HepG2 (cell line): ENCODE data around the gene MSH3. TPM values are rescaled to one million over a fixed set of nuclear protein-coding genes. Genes with fewer than 3 reads are reported as not detected.

ENCODE experiments used
- ATAC-seq: fragments of 200-7000 bp; cut with Tn5 transposase; 3 replicates; pipeline ENCODE4 v1.9.1; 2020; ENCODE audit warnings: mild to moderate bottlenecking, moderate library complexity
- BruUV-seq: library from RNA; stranded (reverse); fragments of 400-500 nt; replicated peaks from 2 replicates; lab custom pipeline; 2021; lab: Mats Ljungman, UMichigan
- CTCF ChIA-PET: fragments of 300-600 bp; formaldehyde crosslinking; extraction: SDS; loops from one replicate; lab custom pipeline; 2021; ENCODE audit warnings: low total read pairs, inconsistent platforms, low intra/inter-chr PET ratio; lab: Yijun Ruan, JAX
- POLR2A ChIA-PET: fragments of 350-600 bp; sonication (Branson Sonifier 250); formaldehyde crosslinking; loops from one replicate; lab custom pipeline; 2020; ENCODE audit warnings: antibody characterized with exemption, inconsistent platforms; lab: Yijun Ruan, JAX
- DNase-seq: peaks from one replicate; pipeline ENCODE4 v3.0.0-alpha.2; 2015; ENCODE audit warnings: low spot score
- FAIRE-seq: peaks from 3 replicates; lab custom pipeline; 2011; peaks lifted over from hg19 to GRCh38; lab: Jason Lieb, UNC
- H2AFZ ChIP-seq: one replicate; pipeline ENCODE4 v1.6.1; 2011; ENCODE audit warnings: low read length, inconsistent platforms
- H3K27ac ChIP-seq: fragments of 300-600 bp; 3 replicates; pipeline ENCODE4 v1.8.0; 2011; ENCODE audit warnings: mixed run types, mild to moderate bottlenecking, mixed read lengths, low read length, inconsistent platforms; ENCODE audit not compliant: insufficient read depth; ENCODE audit errors: extremely low read length
- H3K27me3 ChIP-seq, 2 experiments: fragments of 200-600 bp in 1 of 2; 2 replicates in 1 of 2; 3 replicates in 1 of 2; pipeline versions ENCODE4 v1.6.0 to v1.8.0; 2011; ENCODE audit warnings: low read length in 2 of 2, mild to moderate bottlenecking in 2 of 2, moderate library complexity in 2 of 2, inconsistent platforms in 1 of 2; ENCODE audit not compliant: insufficient read depth in 2 of 2, control insufficient read depth in 1 of 2
- H3K36me3 ChIP-seq, 2 experiments: fragments of 200-600 bp in 1 of 2; replicated peaks in 1 of 2; 2 replicates in 1 of 2; 3 replicates in 1 of 2; pipeline versions ENCODE4 v1.5.1 to v1.8.0; 2011; ENCODE audit warnings: low read length in 2 of 2, inconsistent platforms in 1 of 2; ENCODE audit not compliant: insufficient read depth in 2 of 2, control insufficient read depth in 1 of 2
- H3K4me1 ChIP-seq: 2 replicates; pipeline ENCODE4 v1.5.1; 2012; ENCODE audit warnings: low read length, inconsistent platforms; ENCODE audit not compliant: insufficient read depth
- H3K4me2 ChIP-seq: 2 replicates; pipeline ENCODE4 v1.6.0; 2011; ENCODE audit warnings: low read depth, low read length, inconsistent platforms
- H3K4me3 ChIP-seq, 3 experiments: fragments of 200-600 bp in 1 of 3; sonication (generic), shearing (Covaris generic) in 1 of 3; replicated peaks in 1 of 3; 2 replicates each; pipeline ENCODE4 v1.5.1; 2011 to 2016; ENCODE audit warnings: low read length in 3 of 3, inconsistent platforms in 2 of 3, low read depth in 2 of 3, mild to moderate bottlenecking in 2 of 3, control low read depth in 1 of 3, mixed read lengths in 1 of 3; ENCODE audit not compliant: insufficient read depth in 1 of 3
- H3K79me2 ChIP-seq: one replicate; pipeline ENCODE4 v1.6.1; 2011; ENCODE audit warnings: low read length, inconsistent platforms; ENCODE audit not compliant: insufficient read depth
- H3K9ac ChIP-seq: 2 replicates; pipeline ENCODE4 v1.6.0; 2011; ENCODE audit warnings: mild to moderate bottlenecking, low read depth, low read length, inconsistent platforms; ENCODE audit not compliant: insufficient read depth
- H3K9me3 ChIP-seq: 2 replicates; pipeline ENCODE4 v1.5.1; 2012; ENCODE audit warnings: mild to moderate bottlenecking, low read length
- H4K20me1 ChIP-seq: 2 replicates; pipeline ENCODE4 v1.6.0; 2011; ENCODE audit warnings: inconsistent platforms, mild to moderate bottlenecking, low read length, moderate library complexity; ENCODE audit not compliant: insufficient read depth
- CENPT ChIP-seq: sonication (generic); formaldehyde crosslinking; IDR thresholded peaks from 2 replicates; pipeline ENCODE4 v1.8.0; 2022; ENCODE audit warnings: low read depth, mild to moderate bottlenecking, moderate library complexity, missing genetic modification reagents
- HNF4A ChIP-seq: sonication (generic); formaldehyde crosslinking; IDR thresholded peaks from 2 replicates; pipeline ENCODE4 v1.4.0; 2020; ENCODE audit warnings: missing genetic modification reagents
- HNF4G ChIP-seq, 2 experiments: sonication (generic) in 1 of 2; formaldehyde crosslinking in 1 of 2; IDR thresholded peaks; 2 replicates each; pipeline versions ENCODE4 v1.4.0 to v1.6.1; 2011 to 2020; ENCODE audit warnings: borderline replicate concordance in 2 of 2, low read depth in 2 of 2, mild to moderate bottlenecking in 2 of 2, low read length in 1 of 2, missing genetic modification reagents in 1 of 2, moderate library complexity in 1 of 2
- HNRNPL ChIP-seq: fragments of 200-400 bp; formaldehyde crosslinking; IDR thresholded peaks from 2 replicates; pipeline ENCODE4 v1.6.1; 2017; ENCODE audit warnings: mild to moderate bottlenecking, low read depth, low read length
- PCBP1 ChIP-seq: fragments of 200-400 bp; formaldehyde crosslinking; IDR thresholded peaks from 2 replicates; pipeline ENCODE4 v1.6.1; 2017; ENCODE audit warnings: mild to moderate bottlenecking, low read depth, low read length, borderline replicate concordance
- SNAPC2 ChIP-seq: sonication (generic); formaldehyde crosslinking; IDR thresholded peaks from 2 replicates; pipeline ENCODE4 v1.8.1; 2022; ENCODE audit warnings: mild to moderate bottlenecking, missing genetic modification reagents
- ZNF101 ChIP-seq: sonication (generic); formaldehyde crosslinking; IDR thresholded peaks from 2 replicates; pipeline ENCODE4 v1.4.0; 2020; ENCODE audit warnings: mild to moderate bottlenecking, low read depth, missing genetic modification reagents, borderline replicate concordance
- ZNF205 ChIP-seq: IDR thresholded peaks from 2 replicates; pipeline ENCODE4 v1.6.1; 2018; ENCODE audit warnings: missing biosample characterization, missing genetic modification reagents
- ZNF543 ChIP-seq: sonication (generic); formaldehyde crosslinking; IDR thresholded peaks from 2 replicates; pipeline ENCODE4 v1.4.0; 2020; ENCODE audit warnings: mild to moderate bottlenecking, missing genetic modification reagents
- ZNF552 ChIP-seq: sonication (generic); formaldehyde crosslinking; IDR thresholded peaks from 2 replicates; pipeline ENCODE4 v1.9.0; 2022; ENCODE audit warnings: missing genetic modification reagents, mild to moderate bottlenecking, borderline replicate concordance
- ZNF563 ChIP-seq: sonication (generic); formaldehyde crosslinking; IDR thresholded peaks from 2 replicates; pipeline ENCODE4 v1.8.0; 2022; ENCODE audit warnings: mild to moderate bottlenecking, moderate library complexity, missing genetic modification reagents
- ZSCAN25 ChIP-seq: sonication (generic); formaldehyde crosslinking; IDR thresholded peaks from 2 replicates; pipeline ENCODE4 v1.8.0; 2022; ENCODE audit warnings: mild to moderate bottlenecking, missing genetic modification reagents
- WGBS: methylation state at CpG from one replicate; pipeline ENCODE4 v1.1.6; 2017; ENCODE audit warnings: low lambda C conversion rate; 5-methylcytosine and 5-hydroxymethylcytosine counted together
- in situ Hi-C: cut with HindIII; loops from 2 replicates; pipeline ENCODE4 v1.10.0; 2017; ENCODE audit warnings: low pct_unique_long_range_greater_than_20kb; ENCODE audit not compliant: extremely low pct_ligation_motif_present
- intact Hi-C: fragments of 100-400 bp; cut with micrococcal nuclease; formaldehyde crosslinking; loops from one replicate; pipeline ENCODE4 v1.10.0; 2022; ENCODE audit not compliant: unreplicated experiment
- polyA plus RNA-seq, 8 experiments: library from polyadenylated mRNA; depleted of rRNA in 3 of 8; stranded (reverse) in 7 of 8; unstranded in 1 of 8; fragments of >200 nt; fragmentation: Illumina TruSeq in 4 of 8; extraction: Trizol in 4 of 8; gene quantifications; 2 replicates each; pipeline versions ENCODE4 v1.2.1 to v1.2.3, GENCODE V29; 2011 to 2016; ENCODE audit warnings: low read depth in 4 of 8, missing spikeins in 1 of 8, mixed read lengths in 1 of 8; ENCODE audit not compliant: insufficient read depth in 1 of 8
- total RNA-seq, 5 experiments: library from RNA; depleted of rRNA; stranded (reverse); fragments of >200 nt; fragmentation: Illumina TruSeq; extraction: Trizol; gene quantifications; 2 replicates each; pipeline ENCODE4 v1.2.3, GENCODE V29; 2016; ENCODE audit warnings: low read depth in 1 of 5
- TF ChIP-seq, protein P1 (sequence below): IDR thresholded peaks from 2 replicates; pipeline ENCODE4 v1.6.1; 2018; ENCODE audit warnings: missing genetic modification reagents, mild to moderate bottlenecking, missing compliant biosample characterization
- TF ChIP-seq, protein P2 (sequence below): sonication (generic); formaldehyde crosslinking; IDR thresholded peaks from 2 replicates; pipeline ENCODE4 v1.8.0; 2022; ENCODE audit warnings: mild to moderate bottlenecking, missing genetic modification reagents, borderline replicate concordance

Gene MSH3
- total and polyA plus RNA-seq, 2 of the 13 experiments (the other 11 are each of a cell fraction or from before 2014, with no cell fraction given), result 4.0 to 16.4 TPM

DNA sequence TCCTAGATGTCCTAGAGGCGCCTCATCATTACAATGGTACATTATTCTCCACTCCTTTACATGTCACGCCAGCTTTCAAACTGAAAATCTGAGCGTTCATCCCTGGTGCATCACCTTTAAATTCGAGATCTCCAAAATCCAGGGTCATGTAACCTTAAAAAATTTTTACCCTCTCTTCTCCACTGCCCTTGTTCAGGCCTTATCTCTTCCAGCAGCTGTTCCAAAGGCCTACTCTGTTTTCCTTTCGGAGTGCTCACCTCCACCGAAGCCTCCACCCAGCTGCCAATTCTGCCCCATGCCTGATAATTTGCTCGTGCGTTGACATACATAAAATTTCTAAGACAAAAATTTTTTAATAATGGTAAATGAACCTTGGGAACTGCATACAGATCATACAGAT is 950 bp upstream of the MSH3 start:
- ATAC-seq (no peak), FAIRE-seq (no peak), DNase-seq (no peak)
- no peaks in the 10 kb centered on the region for H3K27me3 ChIP-seq
- peak overlapping the region; percentile 80 for H3K4me2 ChIP-seq
- H4K20me1 ChIP-seq, result peaks cover 9% of the 10 kb centered on the region; the same call in 1 of the 2 replicates
- H3K36me3 ChIP-seq, result peaks cover 4 to 14% of the 10 kb centered on the region in 2 experiments; a peak in 4 of 5 replicates
- H3K4me3 ChIP-seq, result peak overlapping the region; percentile 82 to 92 (median 82)
- H3K9me3 ChIP-seq, result no peaks in the 10 kb centered on the region
- H2AFZ ChIP-seq, result no peak overlapping the region
- POLR2A ChIA-PET, result interaction anchor here (0.9 kb wide), 1 partner anchor 15 kb away, joined by 3 read pairs; no protein-coding TSS in a partner anchor
- in situ Hi-C loops, result no loop called here
- peak overlapping the region; percentile 86 for H3K27ac ChIP-seq
- intact Hi-C loops, result loop anchor here (10.0 kb wide), 1 partner anchor 59 kb away; no protein-coding TSS in a partner anchor
- BruUV-seq, result no TSS peak
- H3K4me1 ChIP-seq, result peaks cover 26% of the 10 kb centered on the region
- H3K9ac ChIP-seq, result peak overlapping the region; percentile 77
- 18% methylated on average over 8 of the region's 8 CpGs for WGBS
- H3K79me2 ChIP-seq, result peaks cover 24% of the 10 kb centered on the region
- TF ChIP-seq, protein P1, sequence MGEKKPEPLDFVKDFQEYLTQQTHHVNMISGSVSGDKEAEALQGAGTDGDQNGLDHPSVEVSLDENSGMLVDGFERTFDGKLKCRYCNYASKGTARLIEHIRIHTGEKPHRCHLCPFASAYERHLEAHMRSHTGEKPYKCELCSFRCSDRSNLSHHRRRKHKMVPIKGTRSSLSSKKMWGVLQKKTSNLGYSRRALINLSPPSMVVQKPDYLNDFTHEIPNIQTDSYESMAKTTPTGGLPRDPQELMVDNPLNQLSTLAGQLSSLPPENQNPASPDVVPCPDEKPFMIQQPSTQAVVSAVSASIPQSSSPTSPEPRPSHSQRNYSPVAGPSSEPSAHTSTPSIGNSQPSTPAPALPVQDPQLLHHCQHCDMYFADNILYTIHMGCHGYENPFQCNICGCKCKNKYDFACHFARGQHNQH (CRISPR knock-in tag), result no peak
- TF ChIP-seq ZNF205 (CRISPR knock-in tag), result peak; percentile 88
- CTCF ChIA-PET, result no interaction called here

DNA sequence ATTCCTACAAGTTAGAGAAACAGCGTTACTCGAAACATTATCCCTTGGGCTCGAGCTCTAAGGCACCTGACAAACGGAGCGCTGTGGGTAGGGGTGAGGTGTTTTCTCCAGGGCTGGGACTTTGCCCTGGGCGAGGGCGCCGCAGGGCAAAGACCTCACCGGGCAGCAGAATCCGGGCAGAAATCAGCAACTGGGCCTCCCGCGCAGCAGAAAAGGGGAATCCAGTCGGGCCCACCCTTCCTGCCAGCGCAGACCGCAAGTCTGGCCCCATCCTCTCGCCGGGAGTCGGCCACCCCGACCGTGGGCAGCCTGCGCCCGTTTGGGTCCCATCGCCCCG is 430 bp upstream of the MSH3 start:
- no peak for FAIRE-seq
- H3K27ac ChIP-seq, result peak overlapping the region; percentile 86
- BruUV-seq, result no TSS peak
- H3K27me3 ChIP-seq, result no peaks in the 10 kb centered on the region
- intact Hi-C loops (loop anchor here (2.0 to 10.0 kb wide), 3 partner anchors 59 to 173 kb away; partner anchors contain the start of gene FAM151B), in situ Hi-C loops (no loop called here)
- peak; percentile 20 for DNase-seq
- H3K36me3 ChIP-seq, result peaks cover 5 to 14% of the 10 kb centered on the region in 2 experiments; a peak in 4 of 5 replicates
- H4K20me1 ChIP-seq, result peaks cover 9% of the 10 kb centered on the region; the same call in 1 of the 2 replicates
- TF ChIP-seq ZNF552 (CRISPR knock-in tag), result no peak
- 0 out of 2 replicates have a peak, but pooled peaks have one; percentile 3 for TF ChIP-seq ZNF563 (CRISPR knock-in tag)
- TF ChIP-seq HNF4G (IDR thresholded peaks at IDR 0.05; ENCODE audit: borderline replicate concordance, low read depth, low read length), result peak; percentile 46; the same call in 1 of the 2 replicates
- no peak for TF ChIP-seq HNF4G (CRISPR knock-in tag; IDR thresholded peaks at IDR 0.05; ENCODE audit: borderline replicate concordance, low read depth)
- peak; percentile 68 for TF ChIP-seq HNF4A (CRISPR knock-in tag)
- 0 out of 2 replicates have a peak, but pooled peaks have one; percentile 38 for TF ChIP-seq PCBP1
- no peak for TF ChIP-seq ZNF543
- no peak for TF ChIP-seq ZNF101 (CRISPR knock-in tag)
- TF ChIP-seq ZSCAN25, result peak; percentile 98
- TF ChIP-seq, protein P2, sequence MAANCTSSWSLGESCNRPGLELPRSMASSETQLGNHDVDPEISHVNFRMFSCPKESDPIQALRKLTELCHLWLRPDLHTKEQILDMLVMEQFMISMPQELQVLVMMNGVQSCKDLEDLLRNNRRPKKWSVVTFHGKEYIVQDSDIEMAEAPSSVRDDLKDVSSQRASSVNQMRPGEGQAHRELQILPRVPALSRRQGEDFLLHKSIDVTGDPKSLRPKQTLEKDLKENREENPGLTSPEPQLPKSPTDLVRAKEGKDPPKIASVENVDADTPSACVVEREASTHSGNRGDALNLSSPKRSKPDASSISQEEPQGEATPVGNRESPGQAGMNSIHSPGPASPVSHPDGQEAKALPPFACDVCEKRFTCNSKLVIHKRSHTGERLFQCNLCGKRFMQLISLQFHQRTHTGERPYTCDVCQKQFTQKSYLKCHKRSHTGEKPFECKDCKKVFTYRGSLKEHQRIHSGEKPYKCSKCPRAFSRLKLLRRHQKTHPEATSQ (CRISPR knock-in tag), result 0 out of 2 replicates have a peak, but pooled peaks have one; percentile 38
- no peak for TF ChIP-seq CENPT
- TF ChIP-seq HNRNPL, result peak; percentile 76; the same call in 1 of the 2 replicates
- TF ChIP-seq SNAPC2 (CRISPR knock-in tag), result 0 out of 2 replicates have a peak, but pooled peaks have one; percentile 16
- CTCF ChIA-PET, result no interaction called here
- ATAC-seq, result peak; percentile 12; the same call in 2 of the 3 replicates
- peaks cover 26% of the 10 kb centered on the region for H3K4me1 ChIP-seq
- peak overlapping the region; percentile 80 for H3K4me2 ChIP-seq
- peaks cover 24% of the 10 kb centered on the region for H3K79me2 ChIP-seq
- peak overlapping the region; percentile 77 for H3K9ac ChIP-seq
- POLR2A ChIA-PET, result interaction anchor here (0.7 to 2.4 kb wide), 4 partner anchors 9 to 1680 kb away, joined by 3 to 28 read pairs (median 4); no protein-coding TSS in a partner anchor
- no peak overlapping the region for H2AFZ ChIP-seq
- H3K9me3 ChIP-seq, result no peaks in the 10 kb centered on the region
- 0% methylated on average over 2 of the region's 24 CpGs for WGBS
- H3K4me3 ChIP-seq, result peak overlapping the region; percentile 82 to 92 (median 82)
